NCI-H2171 treated with DMSO at 0.1 percent for 48 hours (cell line): ENCODE data around the gene C1QTNF9.
"Not testable (repeated sequence)": the region's sequence is repeated elsewhere in the genome, so short reads cannot be mapped to it uniquely, and the experiment has no call there.

ENCODE experiments used
- DNase-seq: peaks from one replicate; lab custom pipeline; 2025; lab: John Stamatoyannopoulos, UW

The C1QTNF9 gene

DNA sequence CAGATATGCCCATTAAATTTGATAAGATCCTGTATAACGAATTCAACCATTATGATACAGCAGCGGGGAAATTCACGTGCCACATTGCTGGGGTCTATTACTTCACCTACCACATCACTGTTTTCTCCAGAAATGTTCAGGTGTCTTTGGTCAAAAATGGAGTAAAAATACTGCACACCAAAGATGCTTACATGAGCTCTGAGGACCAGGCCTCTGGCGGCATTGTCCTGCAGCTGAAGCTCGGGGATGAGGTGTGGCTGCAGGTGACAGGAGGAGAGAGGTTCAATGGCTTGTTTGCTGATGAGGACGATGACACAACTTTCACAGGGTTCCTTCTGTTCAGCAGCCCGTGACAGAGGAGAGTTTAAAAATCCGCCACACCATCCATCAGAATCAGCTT is 12.0 kb downstream of the C1QTNF9 start:
- not testable (repeated sequence) for DNase-seq

DNA sequence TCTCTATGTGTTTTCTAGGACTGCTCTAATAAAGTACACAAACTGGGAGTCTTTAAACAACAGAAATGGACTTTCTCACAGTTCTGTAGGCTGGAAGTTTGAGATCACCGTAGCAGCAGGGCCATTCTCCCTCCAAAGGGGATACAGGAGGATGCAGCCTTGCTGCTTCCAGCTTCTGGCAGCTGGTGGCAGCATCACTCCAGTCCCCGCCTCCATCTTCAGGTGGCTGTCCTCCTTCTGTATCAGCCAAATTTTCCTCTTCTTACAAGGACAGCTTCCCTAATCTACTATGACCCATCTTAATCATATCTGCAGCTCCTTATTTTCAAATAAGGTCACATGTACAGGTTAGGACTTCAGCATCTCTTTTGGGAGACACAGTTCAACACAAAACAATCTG is 13.1 kb downstream of the C1QTNF9 start:
- not testable (repeated sequence) for DNase-seq

DNA sequence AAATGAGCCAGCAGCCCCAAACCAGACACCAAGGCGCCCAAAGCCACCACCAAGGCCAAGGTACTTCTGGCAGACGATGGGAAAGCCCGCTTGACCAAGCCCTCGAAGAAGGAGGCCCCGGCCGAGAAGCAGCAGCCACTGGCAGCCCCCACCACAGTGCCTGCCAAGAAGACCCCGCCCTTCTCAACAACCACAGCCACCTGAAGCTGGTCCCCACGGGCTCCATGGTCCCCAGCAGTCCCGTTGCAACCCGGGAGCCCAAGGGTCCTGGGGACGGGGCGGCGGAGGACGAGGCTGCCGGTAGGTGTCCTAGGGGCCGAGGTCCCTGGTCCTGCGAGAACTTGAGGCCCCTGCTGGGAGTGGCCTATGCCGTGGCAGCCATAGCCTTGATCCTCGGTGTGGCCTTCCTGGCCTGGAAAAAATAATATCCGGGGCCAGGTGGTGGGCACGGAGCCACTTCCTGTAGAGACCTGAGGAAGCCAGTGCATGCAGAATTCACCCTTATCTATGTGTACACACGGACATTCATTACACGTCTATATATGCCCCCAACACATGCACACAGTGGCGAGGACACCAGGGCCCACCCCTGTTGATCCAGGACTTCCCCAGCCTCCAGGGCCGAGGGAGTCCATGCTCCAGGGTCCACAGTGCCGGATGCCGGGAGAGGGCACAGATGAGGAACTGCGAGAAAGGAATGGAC is 13.8 kb downstream of the C1QTNF9 start:
- DNase-seq: no peak

DNA sequence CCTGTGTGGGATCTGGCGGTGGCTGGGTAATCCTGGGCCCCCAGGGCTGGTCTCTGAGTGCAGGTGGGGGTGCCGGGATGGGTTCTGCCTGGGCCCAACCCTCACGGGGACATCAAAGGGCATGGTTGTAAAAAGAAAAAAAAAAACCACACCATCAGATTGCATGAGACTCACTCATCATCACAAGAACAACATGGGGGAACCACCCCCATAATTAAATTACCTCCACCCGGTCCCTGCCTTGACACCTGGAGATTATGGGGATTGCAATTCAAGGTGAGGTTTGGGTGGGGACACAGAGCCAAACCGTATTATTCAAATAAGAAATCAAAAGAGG is 14.3 kb downstream of the C1QTNF9 start:
- DNase-seq: no peak

DNA sequence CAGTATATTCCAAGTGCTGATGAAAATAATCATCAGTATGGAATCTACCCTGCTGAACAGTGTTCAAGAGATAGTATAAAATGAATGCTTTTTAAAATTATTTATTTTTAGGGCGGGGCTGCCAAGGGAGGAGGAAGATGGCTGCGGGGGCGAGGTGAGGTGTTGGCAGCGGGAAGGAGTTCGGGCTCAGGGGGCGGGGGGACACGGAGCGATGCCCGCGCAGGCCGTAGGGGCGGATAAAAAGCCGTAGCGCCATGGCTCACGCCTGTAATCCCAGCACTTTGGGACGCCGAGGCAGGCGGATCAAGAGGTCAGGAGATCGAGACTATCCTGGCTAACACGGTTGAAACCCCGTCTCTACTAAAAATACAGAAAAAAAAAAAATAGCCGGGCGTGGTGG is 18.2 kb downstream of the C1QTNF9 start:
- not testable (repeated sequence) for DNase-seq

DNA sequence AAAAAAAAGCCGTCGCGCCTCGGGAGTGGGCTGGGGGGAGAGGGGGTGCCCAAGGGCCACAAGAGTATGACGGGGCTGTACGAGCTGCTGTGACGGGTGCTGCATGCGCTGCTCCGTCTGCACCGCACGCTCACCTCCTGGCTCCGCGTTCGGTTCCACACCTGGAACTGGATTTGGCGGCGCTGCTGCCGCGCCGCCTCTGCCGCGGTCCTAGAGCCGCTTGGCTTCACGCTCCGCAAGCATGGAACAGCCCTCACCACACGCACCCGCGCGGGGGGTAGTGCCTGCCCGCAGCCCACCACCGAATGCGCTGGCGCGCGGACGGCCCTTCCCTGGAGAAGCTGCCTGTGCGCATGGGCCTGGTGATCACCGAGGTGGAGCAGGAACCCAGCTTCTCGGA is 18.8 kb downstream of the C1QTNF9 start:
- DNase-seq: no peak

DNA sequence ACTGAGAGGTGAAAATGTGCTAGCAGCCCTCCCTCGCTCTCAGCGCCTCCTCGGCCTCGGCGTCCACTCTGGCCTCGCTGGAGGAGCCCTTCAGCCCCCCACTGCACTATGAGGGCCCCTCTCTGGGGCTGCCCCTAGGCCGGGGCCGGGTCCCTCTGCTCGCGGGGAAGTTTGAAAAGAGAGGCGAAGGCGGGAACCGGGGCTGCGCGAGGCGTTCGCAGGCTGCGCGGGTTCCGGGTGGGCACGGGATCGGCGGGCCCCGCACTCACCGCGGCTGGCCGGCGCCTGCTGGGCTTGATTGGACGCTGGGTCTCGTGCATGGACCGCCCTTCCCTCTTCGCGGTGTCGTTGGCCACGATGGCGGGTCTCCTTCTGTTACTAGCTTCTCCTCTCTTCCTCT is 29.3 kb downstream of the C1QTNF9 start:
- DNase-seq: no peak

DNA sequence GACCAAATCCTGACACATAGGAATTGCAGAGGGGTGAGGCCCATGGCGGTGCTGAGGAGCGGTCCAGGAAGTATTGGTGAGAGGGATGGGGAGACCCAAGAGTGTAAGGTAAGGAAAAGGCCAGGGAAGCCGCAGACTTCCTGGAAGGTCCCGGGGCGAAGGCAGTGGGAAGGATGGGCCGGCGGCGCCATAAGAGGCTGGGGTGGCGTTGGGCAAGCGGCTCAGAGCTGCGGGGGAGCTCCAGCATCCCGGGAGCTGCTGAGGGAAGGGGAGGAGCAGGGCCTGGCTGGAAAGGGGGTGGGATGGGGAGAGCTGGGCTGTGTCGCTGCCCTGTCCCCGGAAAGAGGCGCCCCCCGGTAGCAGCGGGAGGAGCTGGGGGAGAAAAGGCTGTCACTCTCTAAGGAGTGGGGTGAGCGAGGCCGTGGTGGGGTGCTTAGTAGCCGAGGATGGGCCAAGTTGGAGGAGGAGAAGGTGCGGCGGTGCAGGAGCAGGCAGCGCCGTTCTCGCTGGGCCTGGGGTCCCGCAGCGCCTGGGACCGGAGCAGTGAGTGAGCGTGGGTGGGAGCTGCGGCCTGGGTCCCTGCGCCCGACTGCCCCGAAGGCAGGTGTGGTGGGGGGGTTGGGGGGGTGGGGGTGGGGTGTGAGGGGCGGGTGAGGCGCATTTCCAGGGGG is 30.7 kb downstream of the C1QTNF9 start:
- no peak for DNase-seq

DNA sequence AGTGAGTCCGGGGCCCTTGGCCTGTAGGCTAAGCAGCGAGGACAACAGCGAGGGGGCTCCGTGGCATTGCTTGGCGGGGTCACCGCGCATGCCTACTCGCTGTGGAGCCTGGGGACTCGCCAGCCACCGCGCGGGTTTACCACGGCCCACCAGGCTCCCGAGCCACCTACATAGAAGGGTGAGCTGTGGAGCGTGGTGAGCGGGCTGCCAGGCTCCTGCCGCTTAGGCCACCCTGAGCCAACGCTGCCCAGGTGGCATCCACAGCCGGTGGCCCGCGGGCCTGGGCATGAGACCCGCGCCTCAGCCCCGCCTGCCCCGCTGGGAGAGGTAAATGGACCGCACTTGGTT is 31.2 kb downstream of the C1QTNF9 start:
- DNase-seq: no peak

DNA sequence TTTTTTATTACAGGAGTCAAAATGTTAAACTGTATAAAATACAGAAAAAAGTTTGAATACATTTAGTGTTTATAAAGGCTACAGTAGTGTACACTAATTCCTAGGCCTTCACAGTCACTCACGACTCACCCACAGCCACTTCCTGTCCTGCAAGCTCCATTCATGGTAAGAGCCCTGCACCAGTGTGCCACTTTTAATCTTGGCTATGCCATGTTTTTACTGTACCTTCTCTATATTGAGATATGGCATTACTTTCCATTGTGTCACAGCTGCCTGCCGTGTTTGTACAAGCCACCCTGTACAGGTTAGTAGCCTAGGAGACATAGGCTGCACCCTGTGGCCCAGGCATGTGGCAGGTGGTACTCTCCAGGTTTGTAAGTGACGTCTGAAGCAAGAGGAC is 32.1 kb downstream of the C1QTNF9 start:
- no peak for DNase-seq

DNA sequence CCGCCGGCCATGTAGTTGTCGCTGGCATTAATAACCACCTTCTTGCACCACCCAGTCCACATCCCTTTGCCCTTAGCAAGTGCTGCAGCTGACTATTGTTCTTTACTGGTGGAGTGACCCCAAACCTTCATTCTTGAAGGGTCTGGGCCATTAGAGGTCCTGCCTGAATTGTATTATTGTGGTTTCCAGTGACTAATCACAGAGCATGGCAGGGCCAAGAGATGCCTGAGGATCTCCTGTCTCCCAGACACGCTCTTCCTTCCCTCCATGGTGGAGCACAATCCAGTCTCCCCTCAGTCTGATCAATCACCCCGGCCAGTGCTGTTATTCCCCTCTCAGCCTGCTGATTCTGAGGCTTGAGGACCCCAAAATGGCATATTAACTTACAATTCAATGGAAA is 39.0 kb downstream of the C1QTNF9 start:
- DNase-seq: no peak

DNA sequence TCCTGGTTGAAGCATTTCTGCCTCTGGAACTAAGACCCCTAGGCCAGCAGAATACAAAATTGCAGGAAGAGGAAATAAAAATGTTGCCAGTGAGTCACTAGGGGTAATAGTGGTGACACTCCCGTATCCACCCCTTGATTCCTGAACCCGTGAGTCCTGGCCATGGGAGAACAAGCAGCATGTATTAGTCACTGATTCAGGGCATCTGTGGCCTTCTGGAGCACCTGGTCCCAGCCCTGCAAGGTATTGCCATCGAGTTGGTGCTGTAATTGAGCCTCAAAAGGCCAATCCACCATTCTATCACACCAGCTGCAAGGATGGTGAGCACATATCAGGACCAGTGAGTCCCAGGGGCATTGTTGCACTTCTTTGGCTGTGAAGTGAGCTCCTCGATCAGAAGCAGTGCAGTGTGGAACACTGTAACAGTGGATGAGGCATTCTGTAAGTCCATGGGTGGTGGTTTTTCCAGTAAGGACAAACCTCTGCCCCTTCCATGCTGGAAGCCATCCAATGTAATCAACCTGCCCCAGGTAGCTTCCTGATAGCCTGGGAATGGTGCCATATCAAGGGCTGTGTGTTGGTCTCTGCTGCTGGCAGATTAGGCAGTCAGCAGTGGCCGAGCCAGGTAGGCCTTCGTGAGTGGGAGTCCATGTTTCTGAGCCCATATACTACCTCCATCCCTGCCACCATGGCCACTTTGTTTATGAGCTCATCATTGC is 39.6 kb downstream of the C1QTNF9 start:
- DNase-seq: no peak

DNA sequence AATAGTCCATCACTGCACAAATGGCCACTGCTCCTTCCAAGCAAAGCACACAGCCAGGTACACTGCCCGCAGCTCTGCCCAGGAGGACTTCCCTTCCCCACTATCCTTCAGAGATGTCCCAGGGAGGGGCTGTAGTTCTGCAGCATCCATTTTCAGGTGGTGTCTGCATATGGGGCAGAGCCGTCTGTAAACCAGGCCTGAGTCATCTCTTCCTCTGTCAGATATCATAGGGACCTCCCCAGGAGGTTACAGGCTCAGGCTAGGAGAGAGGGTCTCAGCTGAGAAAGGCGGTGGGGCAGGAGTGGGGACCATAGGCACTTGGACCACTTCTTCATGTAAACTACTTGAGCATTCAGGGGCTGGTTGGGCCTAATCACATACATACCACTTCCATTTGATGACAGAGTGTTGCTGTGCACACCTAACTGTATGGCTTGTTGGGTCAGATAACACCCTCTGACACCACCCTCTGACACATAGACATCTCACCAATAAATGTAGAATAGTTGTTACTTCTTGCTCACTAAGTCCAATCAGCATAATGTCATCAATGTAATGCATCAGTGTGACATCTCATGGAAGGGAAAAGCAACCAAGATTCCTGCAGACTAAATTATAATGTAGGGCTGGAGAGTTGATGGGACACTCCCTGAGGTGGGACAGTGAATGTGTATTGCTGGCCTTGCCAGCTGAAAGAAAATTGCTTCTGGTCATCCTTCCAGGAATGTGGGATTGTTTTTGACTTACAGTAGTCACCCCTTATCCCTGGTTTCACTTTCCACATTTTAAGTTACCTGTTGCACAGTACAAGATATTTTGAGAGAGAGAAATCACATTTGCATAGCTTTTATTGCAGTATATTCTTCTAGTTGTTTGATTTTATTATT is 40.6 kb downstream of the C1QTNF9 start:
- DNase-seq: not testable (repeated sequence)

DNA sequence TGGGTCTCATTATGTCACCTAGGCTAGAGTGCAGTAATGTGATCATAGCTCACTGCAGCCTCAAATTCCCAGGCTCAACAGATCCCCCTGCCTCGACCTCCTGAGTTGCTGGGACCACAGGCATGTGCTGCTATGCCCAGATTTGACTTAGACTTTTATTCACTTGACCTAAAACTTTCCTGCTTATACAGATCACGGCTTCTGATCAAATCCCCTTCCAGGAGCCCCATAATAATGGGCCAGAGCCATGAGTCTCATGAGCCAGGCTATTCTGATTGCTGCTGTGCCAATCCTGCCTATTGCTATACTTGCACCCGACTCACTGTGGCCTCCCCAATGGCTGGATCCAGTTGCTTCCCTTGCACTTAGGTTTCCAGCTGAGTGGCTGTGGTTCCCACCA is 42.0 kb downstream of the C1QTNF9 start:
- DNase-seq: no peak

DNA sequence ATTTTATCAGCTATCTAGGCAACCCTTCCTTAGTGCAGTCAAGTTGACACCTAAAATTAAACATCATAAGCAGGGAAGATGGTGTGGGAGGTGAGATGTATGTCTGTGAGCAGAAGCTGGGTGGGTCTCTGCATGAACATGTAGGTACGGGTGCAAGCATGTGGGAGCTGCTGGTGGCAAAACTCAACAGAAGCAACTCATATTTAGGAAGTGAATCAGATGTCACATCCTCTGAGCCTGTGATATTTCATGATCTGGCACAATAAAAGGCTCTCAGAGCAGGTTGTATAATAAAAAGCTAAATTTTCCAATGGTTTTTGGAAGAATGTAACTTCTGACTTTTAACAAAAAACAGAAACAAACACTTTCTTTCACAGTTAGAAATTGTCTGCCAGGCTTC is 44.4 kb downstream of the C1QTNF9 start:
- no peak for DNase-seq

DNA sequence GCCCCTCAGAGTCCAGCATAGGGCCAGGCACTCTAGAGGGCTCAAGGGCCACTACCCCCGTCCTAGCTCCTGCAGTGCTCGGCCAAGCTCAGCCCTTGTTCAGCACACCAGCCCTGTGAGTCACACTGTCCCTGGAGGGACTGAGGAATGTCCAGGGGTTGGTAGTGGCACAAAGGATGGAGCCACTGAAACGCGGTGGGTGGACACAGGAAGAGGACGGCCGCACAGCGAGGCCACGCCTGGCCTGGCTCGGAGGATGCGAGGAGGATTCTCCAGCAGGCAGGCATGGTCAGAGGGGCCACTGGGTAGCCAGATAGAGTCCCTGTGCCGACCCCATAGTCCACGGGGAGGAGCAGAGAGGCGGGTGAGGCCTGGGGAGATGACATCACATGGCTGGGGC is 45.7 kb downstream of the C1QTNF9 start:
- DNase-seq: no peak

DNA sequence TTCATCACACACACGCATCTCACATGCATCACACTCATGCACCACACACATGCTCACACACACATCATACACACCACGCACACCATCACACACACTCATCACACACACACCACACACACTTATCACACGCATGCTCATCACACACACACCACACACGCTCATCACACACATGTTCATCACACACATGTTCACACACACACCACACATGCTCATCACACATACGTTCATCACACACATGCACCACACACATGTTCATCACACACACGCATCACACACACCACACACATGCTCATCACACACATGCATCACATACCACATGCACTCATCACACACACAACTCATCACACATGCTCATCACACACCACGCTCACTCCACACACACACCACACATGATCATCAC is 46.9 kb downstream of the C1QTNF9 start:
- DNase-seq: no peak

DNA sequence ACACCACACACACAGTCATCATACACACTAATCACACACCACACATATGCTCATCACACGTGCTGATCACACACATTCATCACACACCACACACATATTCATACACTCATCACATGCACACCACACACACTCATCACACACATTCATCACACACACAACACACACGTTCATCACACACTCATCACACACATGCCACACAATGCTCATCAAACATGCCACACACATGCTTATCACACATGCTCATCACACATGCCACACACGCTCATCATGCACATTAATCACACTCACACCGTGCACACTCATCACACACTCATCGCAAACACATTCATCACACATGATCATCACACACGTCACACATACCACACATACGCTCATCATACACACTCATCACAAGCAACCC is 47.5 kb downstream of the C1QTNF9 start:
- no peak for DNase-seq

DNA sequence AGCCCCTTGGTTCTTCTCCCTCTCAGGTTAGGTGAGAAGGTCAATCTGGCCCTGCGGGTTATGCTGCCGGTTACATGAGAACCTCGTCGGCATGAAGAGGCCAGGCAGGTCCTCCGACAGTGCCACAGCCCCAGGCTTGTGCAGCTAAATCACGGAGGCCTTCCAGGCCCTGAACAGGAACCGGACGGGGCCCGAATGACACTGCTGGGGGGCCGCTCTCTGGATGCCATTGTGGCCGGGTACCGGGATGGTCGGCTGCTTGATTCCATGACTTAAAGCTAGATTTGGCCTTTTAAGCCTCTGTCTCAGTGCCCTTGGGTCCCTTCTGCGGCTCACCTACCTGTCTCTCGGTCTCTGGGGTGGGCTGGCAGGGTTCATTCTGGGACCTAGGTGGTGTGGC is 48.4 kb downstream of the C1QTNF9 start:
- DNase-seq: no peak

DNA sequence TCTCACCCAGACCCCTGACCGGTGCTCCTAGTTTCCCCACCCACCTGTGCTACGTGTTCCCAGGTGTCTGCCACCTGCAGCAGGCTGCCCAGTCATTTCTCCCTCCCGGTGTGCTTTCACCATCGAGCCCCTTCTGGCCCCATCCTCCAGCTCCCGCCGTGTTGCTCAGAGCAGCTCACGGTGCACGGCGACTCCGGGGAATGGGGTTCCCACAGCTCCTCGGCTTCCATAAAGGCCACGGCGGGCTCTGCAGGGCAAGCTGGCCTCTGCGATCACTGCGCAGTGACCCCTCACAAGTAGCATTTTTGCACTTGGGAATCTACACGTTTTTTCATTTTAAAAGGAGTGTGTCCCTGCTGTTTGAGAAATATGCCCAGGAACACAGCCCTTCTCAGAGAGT is 49.5 kb downstream of the C1QTNF9 start:
- DNase-seq: not testable (repeated sequence)

DNA sequence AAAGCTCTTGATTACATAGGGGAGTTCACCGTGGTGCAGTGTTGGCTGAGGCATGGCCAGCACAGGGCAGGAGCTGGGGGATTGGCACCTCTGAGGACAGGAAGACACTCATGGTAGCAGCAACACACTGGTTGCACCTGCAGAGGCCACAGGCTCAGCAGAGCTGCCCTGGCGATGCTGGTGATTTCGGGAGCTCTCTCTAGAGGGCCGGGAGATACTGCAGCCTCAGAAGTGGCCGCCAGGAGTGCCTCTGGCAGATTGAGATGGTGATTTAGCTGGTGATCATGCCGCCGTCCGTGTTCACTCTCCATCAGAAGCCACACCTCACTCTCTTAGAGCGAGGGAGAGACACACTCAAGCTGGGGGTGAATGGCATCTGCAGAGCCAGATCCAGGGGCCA is 49.9 kb downstream of the C1QTNF9 start:
- DNase-seq: not testable (repeated sequence)

DNA sequence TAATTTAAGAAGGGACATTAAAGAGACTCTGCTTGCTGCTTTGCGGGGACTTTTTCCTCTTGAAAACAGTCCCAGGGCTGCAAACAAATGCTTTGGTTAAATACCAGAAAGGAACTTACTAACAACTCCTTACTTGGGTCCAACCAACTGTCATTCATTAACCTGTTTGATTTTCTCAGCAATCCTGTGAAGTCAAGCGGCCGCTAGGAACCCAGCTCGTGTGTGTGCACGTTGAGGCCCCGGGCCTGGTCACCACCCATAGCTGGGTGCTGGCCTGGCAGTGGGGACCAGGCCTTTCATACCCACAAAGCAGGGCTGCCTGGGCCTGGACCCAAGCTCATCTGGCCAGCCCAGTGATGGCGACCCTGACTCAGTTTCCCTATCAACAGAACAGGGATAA is 50.7 kb downstream of the C1QTNF9 start:
- DNase-seq: no peak

DNA sequence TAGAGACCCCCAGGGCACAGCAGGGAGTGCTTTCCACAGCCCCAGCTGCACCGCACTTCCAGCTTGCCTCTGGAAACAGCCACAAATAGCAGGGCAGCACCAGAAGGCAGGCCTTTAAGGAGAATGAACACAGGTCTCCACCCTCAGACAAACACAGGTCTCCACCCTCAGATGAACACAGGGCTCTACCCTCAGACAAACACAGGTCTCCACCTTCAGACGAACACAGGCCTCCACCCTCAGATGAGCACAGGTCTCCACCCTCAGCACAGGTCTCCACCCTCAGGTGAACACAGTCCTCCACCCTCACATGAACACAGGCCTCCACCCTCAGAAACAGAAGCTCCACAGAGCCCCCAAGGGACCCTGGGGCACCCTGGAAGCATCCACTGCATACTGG is 51.7 kb downstream of the C1QTNF9 start:
- no peak for DNase-seq
